Left lobe of liver (tissue), 2 donors: ENCODE results near the gene RAB4A. TPM values are rescaled to one million over a fixed set of nuclear protein-coding genes. Genes with fewer than 3 reads are reported as not detected.
"Not testable (repeated sequence)": the region's sequence is repeated elsewhere in the genome, so short reads cannot be mapped to it uniquely, and the experiment has no call there.

Source experiments
- ATAC-seq: fragments of 200-7000 bp; cut with Tn5 transposase; one replicate; pipeline ENCODE4 v1.9.1; 2020; ENCODE audit warnings: mild to moderate bottlenecking, moderate library complexity
- DNase-seq: peaks from one replicate; pipeline ENCODE4 v3.0.0-alpha.2; 2020; ENCODE audit warnings: low spot score
- total RNA-seq: library from RNA; stranded (reverse); gene quantifications from one replicate; pipeline ENCODE4 v1.2.1, GENCODE V29; 2021
- donor health status: DM: no; HTN: no; CAD: no; lungs with moderate emphysema.
- donor health status: DM: no; HTN: yes; CAD: no.

The RAB4A gene
- total RNA-seq, 1 donor from 2014 or later: 63.7 TPM

GRCh38 chr1:229271448-229272159, 693 bp downstream of the RAB4A start:
- no peak for DNase-seq

GRCh38 chr1:229272164-229273158, 1.6 kb downstream of the RAB4A start:
- no peak for ATAC-seq
- DNase-seq: no peak

More at GRCh38 chr1:229271448-229272159, 693 bp downstream of the RAB4A start:
- ATAC-seq: peak; percentile 21

- peak; percentile 50 for ATAC-seq
- DNase-seq: peak; percentile 66
Observed at GRCh38 chr1:229273507-229274232, 2.8 kb downstream of the RAB4A start.

GRCh38 chr1:229275005-229275404, 4.1 kb downstream of the RAB4A start:
- ATAC-seq (no peak), DNase-seq (no peak)

- DNase-seq (no peak), ATAC-seq (no peak)
Observed at GRCh38 chr1:229278120-229278741, 7.3 kb downstream of the RAB4A start.

- DNase-seq (no peak), ATAC-seq (peak; percentile 48)
Observed at GRCh38 chr1:229279242-229279641, 8.3 kb downstream of the RAB4A start.

- no peak for ATAC-seq
Observed at GRCh38 chr1:229280037-229280828, 9.3 kb downstream of the RAB4A start.

GRCh38 chr1:229280921-229281320, 10.0 kb downstream of the RAB4A start:
- no peak for ATAC-seq
- DNase-seq: no peak

More at GRCh38 chr1:229280037-229280828, 9.3 kb downstream of the RAB4A start:
- no peak for DNase-seq

- no peak for DNase-seq
- no peak for ATAC-seq
Observed at GRCh38 chr1:229281339-229281926, 10.5 kb downstream of the RAB4A start.

- DNase-seq (no peak), ATAC-seq (no peak)
Observed at GRCh38 chr1:229282295-229282823, 11.4 kb downstream of the RAB4A start.

GRCh38 chr1:229283183-229283611, 12.3 kb downstream of the RAB4A start:
- DNase-seq (peak; percentile 75), ATAC-seq (peak; percentile 83)

- no peak for ATAC-seq
- no peak for DNase-seq
Observed at GRCh38 chr1:229284887-229285286, 14.0 kb downstream of the RAB4A start.

GRCh38 chr1:229285440-229285839, 14.5 kb downstream of the RAB4A start:
- no peak for DNase-seq
- ATAC-seq: peak; percentile 11

GRCh38 chr1:229286099-229286766, 15.3 kb downstream of the RAB4A start:
- peak; percentile 15 for ATAC-seq
- no peak for DNase-seq

GRCh38 chr1:229287267-229287666, 16.4 kb downstream of the RAB4A start:
- no peak for ATAC-seq
- no peak for DNase-seq

- ATAC-seq (no peak), DNase-seq (no peak)
Observed at GRCh38 chr1:229288516-229288915, 17.6 kb downstream of the RAB4A start.

- not testable (repeated sequence) for ATAC-seq, DNase-seq
Observed at GRCh38 chr1:229291686-229292085, 20.8 kb downstream of the RAB4A start.

GRCh38 chr1:229293528-229294204, 22.8 kb downstream of the RAB4A start:
- no peak for DNase-seq
- no peak for ATAC-seq
